HepG2 (cell line): Measurements from ENCODE around the gene EMC8. TPM values are rescaled to one million over a fixed set of nuclear protein-coding genes. Genes with fewer than 3 reads are reported as not detected.

Source experiments
- NFE2 ChIP-seq: sonication (generic); formaldehyde crosslinking; IDR thresholded peaks from 2 replicates; pipeline ENCODE4 v1.4.0; 2020; ENCODE audit warnings: missing genetic modification reagents
- SOX6 ChIP-seq, 2 experiments: fragments of 450-650 bp in 1 of 2; sonication (generic) in 1 of 2; formaldehyde crosslinking in 1 of 2; IDR thresholded peaks; 2 replicates each; pipeline versions ENCODE4 v1.4.0 to v1.6.1; 2017 to 2020; ENCODE audit warnings: antibody characterized with exemption in 1 of 2, mild to moderate bottlenecking in 1 of 2, missing genetic modification reagents in 1 of 2
- TAF15 ChIP-seq: fragments of 200-400 bp; formaldehyde crosslinking; IDR thresholded peaks from one replicate; pipeline ENCODE4 v1.6.1; 2018; ENCODE audit warnings: mild to moderate bottlenecking, low read depth, low read length; ENCODE audit not compliant: poor library complexity, severe bottlenecking
- ZNF232 ChIP-seq: sonication (generic); formaldehyde crosslinking; IDR thresholded peaks from 2 replicates; pipeline ENCODE4 v1.4.0; 2020; ENCODE audit warnings: missing genetic modification reagents, borderline replicate concordance
- ZNF30 ChIP-seq: sonication (generic); formaldehyde crosslinking; IDR thresholded peaks from 2 replicates; pipeline ENCODE4 v1.5.0; 2020; ENCODE audit warnings: mild to moderate bottlenecking, missing genetic modification reagents
- ZNF333 ChIP-seq: sonication (generic); formaldehyde crosslinking; IDR thresholded peaks from 2 replicates; pipeline ENCODE4 v1.4.0; 2020; ENCODE audit warnings: mild to moderate bottlenecking, missing genetic modification reagents, borderline replicate concordance
- ZNF33A ChIP-seq: sonication (generic); formaldehyde crosslinking; IDR thresholded peaks from 2 replicates; pipeline ENCODE4 v1.5.1; 2020; ENCODE audit warnings: missing genetic modification reagents, mild to moderate bottlenecking, moderate library complexity, borderline replicate concordance
- ZNF496 ChIP-seq: sonication (generic); formaldehyde crosslinking; IDR thresholded peaks from 2 replicates; pipeline ENCODE4 v1.8.1; 2023; ENCODE audit warnings: mild to moderate bottlenecking, moderate library complexity, missing genetic modification reagents; ENCODE audit not compliant: insufficient replicate concordance
- polyA plus RNA-seq, 8 experiments: library from polyadenylated mRNA; depleted of rRNA in 3 of 8; stranded (reverse) in 7 of 8; unstranded in 1 of 8; fragments of >200 nt; fragmentation: Illumina TruSeq in 4 of 8; extraction: Trizol in 4 of 8; gene quantifications; 2 replicates each; pipeline versions ENCODE4 v1.2.1 to v1.2.3, GENCODE V29; 2011 to 2016; ENCODE audit warnings: low read depth in 4 of 8, missing spikeins in 1 of 8, mixed read lengths in 1 of 8; ENCODE audit not compliant: insufficient read depth in 1 of 8
- total RNA-seq, 5 experiments: library from RNA; depleted of rRNA; stranded (reverse); fragments of >200 nt; fragmentation: Illumina TruSeq; extraction: Trizol; gene quantifications; 2 replicates each; pipeline ENCODE4 v1.2.3, GENCODE V29; 2016; ENCODE audit warnings: low read depth in 1 of 5
- TF ChIP-seq, protein P1 (sequence below): IDR thresholded peaks from 2 replicates; pipeline ENCODE4 v1.6.1; 2016
- TF ChIP-seq, protein P2 (sequence below): sonication (generic); formaldehyde crosslinking; IDR thresholded peaks from 2 replicates; pipeline ENCODE4 v1.5.1; 2020; ENCODE audit warnings: mild to moderate bottlenecking, missing genetic modification reagents, moderate library complexity
- TF ChIP-seq, protein P3 (sequence below): sonication (generic); formaldehyde crosslinking; IDR thresholded peaks from 2 replicates; pipeline ENCODE4 v1.4.0; 2020; ENCODE audit warnings: mild to moderate bottlenecking, missing genetic modification reagents, borderline replicate concordance
- TF ChIP-seq, protein P4 (sequence below): sonication (generic); formaldehyde crosslinking; IDR thresholded peaks from 2 replicates; pipeline ENCODE4 v1.5.1; 2020; ENCODE audit warnings: missing genetic modification reagents, mild to moderate bottlenecking, borderline replicate concordance
- TF ChIP-seq, protein P5 (sequence below): sonication (generic); formaldehyde crosslinking; IDR thresholded peaks from 2 replicates; pipeline ENCODE4 v1.5.0; 2020; ENCODE audit warnings: mild to moderate bottlenecking, missing genetic modification reagents, borderline replicate concordance
- TF ChIP-seq, protein P6 (sequence below): IDR thresholded peaks from 2 replicates; pipeline ENCODE4 v1.6.1; 2016; ENCODE audit warnings: mild to moderate bottlenecking, missing biosample characterization, missing genetic modification reagents

The EMC8 gene
- total and polyA plus RNA-seq, 2 of the 13 experiments (the other 11 are each of a cell fraction or from before 2014, with no cell fraction given), result 55.0 to 76.0 TPM

DNA sequence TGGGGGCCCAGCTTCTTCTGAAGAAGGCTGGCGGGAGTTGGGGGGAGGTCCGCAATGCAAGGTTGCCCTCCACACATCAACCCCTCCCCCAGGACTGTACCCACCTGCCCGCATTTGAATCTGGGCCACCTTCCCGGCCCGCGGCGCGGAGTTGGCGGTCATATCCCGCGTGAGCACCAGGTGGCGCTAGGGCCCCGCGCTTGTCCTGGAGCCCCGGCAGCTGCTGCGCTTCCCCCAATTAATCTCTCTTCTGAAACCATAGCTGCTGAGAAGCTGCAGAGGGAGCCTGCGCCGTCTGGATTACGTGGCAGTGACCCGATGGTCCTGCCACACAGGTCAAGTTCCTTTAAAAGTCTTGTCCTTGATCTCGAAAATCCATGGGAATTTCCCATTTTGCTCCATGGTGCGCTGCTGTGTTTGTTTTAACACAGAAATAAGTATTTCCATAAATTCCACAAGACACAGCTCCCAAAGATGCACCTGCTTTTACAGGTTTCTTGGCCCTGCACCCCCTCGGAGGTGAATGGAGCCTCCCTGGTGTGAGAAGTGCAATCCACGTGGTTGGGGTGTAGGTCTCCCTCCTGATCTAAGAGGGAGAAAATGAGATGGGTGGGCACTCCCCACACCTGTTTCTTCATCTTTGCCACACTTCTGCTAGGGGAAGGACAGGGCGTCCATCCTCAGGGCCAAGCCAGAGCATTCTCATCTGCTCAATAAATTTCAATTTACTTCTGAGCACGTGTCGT is 22.2 kb upstream of the EMC8 start (continued):
- TF ChIP-seq TAF15 (no peak), ZNF30 (CRISPR knock-in tag) (no peak), ZNF232 (peak; percentile 57; the same call in 1 of the 2 replicates), ZNF333 (CRISPR knock-in tag) (no peak), NFE2 (CRISPR knock-in tag) (no peak), SOX6 (IDR thresholded peaks at IDR 0.05) (no peak), SOX6 (CRISPR knock-in tag; IDR thresholded peaks at IDR 0.05) (no peak), ZNF33A (no peak), ZNF496 (CRISPR knock-in tag) (no peak)
- TF ChIP-seq, protein P1, sequence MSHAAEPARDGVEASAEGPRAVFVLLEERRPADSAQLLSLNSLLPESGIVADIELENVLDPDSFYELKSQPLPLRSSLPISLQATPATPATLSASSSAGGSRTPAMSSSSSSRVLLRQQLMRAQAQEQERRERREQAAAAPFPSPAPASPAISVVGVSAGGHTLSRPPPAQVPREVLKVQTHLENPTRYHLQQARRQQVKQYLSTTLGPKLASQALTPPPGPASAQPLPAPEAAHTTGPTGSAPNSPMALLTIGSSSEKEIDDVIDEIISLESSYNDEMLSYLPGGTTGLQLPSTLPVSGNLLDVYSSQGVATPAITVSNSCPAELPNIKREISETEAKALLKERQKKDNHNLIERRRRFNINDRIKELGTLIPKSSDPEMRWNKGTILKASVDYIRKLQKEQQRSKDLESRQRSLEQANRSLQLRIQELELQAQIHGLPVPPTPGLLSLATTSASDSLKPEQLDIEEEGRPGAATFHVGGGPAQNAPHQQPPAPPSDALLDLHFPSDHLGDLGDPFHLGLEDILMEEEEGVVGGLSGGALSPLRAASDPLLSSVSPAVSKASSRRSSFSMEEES (CRISPR knock-in tag), result no peak
- TF ChIP-seq, protein P2, sequence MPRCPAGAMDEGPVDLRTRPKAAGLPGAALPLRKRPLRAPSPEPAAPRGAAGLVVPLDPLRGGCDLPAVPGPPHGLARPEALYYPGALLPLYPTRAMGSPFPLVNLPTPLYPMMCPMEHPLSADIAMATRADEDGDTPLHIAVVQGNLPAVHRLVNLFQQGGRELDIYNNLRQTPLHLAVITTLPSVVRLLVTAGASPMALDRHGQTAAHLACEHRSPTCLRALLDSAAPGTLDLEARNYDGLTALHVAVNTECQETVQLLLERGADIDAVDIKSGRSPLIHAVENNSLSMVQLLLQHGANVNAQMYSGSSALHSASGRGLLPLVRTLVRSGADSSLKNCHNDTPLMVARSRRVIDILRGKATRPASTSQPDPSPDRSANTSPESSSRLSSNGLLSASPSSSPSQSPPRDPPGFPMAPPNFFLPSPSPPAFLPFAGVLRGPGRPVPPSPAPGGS, result no peak
- TF ChIP-seq, protein P3, sequence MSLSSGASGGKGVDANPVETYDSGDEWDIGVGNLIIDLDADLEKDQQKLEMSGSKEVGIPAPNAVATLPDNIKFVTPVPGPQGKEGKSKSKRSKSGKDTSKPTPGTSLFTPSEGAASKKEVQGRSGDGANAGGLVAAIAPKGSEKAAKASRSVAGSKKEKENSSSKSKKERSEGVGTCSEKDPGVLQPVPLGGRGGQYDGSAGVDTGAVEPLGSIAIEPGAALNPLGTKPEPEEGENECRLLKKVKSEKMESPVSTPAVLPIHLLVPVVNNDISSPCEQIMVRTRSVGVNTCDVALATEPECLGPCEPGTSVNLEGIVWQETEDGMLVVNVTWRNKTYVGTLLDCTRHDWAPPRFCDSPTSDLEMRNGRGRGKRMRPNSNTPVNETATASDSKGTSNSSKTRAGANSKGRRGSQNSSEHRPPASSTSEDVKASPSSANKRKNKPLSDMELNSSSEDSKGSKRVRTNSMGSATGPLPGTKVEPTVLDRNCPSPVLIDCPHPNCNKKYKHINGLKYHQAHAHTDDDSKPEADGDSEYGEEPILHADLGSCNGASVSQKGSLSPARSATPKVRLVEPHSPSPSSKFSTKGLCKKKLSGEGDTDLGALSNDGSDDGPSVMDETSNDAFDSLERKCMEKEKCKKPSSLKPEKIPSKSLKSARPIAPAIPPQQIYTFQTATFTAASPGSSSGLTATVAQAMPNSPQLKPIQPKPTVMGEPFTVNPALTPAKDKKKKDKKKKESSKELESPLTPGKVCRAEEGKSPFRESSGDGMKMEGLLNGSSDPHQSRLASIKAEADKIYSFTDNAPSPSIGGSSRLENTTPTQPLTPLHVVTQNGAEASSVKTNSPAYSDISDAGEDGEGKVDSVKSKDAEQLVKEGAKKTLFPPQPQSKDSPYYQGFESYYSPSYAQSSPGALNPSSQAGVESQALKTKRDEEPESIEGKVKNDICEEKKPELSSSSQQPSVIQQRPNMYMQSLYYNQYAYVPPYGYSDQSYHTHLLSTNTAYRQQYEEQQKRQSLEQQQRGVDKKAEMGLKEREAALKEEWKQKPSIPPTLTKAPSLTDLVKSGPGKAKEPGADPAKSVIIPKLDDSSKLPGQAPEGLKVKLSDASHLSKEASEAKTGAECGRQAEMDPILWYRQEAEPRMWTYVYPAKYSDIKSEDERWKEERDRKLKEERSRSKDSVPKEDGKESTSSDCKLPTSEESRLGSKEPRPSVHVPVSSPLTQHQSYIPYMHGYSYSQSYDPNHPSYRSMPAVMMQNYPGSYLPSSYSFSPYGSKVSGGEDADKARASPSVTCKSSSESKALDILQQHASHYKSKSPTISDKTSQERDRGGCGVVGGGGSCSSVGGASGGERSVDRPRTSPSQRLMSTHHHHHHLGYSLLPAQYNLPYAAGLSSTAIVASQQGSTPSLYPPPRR (CRISPR knock-in tag), result no peak
- TF ChIP-seq, protein P4, sequence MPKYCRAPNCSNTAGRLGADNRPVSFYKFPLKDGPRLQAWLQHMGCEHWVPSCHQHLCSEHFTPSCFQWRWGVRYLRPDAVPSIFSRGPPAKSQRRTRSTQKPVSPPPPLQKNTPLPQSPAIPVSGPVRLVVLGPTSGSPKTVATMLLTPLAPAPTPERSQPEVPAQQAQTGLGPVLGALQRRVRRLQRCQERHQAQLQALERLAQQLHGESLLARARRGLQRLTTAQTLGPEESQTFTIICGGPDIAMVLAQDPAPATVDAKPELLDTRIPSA (CRISPR knock-in tag), result no peak
- TF ChIP-seq, protein P5, sequence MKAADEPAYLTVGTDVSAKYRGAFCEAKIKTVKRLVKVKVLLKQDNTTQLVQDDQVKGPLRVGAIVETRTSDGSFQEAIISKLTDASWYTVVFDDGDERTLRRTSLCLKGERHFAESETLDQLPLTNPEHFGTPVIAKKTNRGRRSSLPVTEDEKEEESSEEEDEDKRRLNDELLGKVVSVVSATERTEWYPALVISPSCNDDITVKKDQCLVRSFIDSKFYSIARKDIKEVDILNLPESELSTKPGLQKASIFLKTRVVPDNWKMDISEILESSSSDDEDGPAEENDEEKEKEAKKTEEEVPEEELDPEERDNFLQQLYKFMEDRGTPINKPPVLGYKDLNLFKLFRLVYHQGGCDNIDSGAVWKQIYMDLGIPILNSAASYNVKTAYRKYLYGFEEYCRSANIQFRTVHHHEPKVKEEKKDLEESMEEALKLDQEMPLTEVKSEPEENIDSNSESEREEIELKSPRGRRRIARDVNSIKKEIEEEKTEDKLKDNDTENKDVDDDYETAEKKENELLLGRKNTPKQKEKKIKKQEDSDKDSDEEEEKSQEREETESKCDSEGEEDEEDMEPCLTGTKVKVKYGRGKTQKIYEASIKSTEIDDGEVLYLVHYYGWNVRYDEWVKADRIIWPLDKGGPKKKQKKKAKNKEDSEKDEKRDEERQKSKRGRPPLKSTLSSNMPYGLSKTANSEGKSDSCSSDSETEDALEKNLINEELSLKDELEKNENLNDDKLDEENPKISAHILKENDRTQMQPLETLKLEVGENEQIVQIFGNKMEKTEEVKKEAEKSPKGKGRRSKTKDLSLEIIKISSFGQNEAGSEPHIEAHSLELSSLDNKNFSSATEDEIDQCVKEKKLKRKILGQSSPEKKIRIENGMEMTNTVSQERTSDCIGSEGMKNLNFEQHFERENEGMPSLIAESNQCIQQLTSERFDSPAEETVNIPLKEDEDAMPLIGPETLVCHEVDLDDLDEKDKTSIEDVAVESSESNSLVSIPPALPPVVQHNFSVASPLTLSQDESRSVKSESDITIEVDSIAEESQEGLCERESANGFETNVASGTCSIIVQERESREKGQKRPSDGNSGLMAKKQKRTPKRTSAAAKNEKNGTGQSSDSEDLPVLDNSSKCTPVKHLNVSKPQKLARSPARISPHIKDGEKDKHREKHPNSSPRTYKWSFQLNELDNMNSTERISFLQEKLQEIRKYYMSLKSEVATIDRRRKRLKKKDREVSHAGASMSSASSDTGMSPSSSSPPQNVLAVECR (CRISPR knock-in tag), result no peak
- TF ChIP-seq, protein P6, sequence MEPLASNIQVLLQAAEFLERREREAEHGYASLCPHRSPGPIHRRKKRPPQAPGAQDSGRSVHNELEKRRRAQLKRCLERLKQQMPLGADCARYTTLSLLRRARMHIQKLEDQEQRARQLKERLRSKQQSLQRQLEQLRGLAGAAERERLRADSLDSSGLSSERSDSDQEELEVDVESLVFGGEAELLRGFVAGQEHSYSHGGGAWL (CRISPR knock-in tag), result no peak
